K562 (cell line): ENCODE results near the gene STK33. TPM values are rescaled to one million over a fixed set of nuclear protein-coding genes. Genes with fewer than 3 reads are reported as not detected.

Experiments
- ATAC-seq: fragments of 200-7000 bp; cut with Tn5 transposase; 3 replicates; pipeline ENCODE4 v1.9.1; 2020; ENCODE audit warnings: moderate library complexity
- BruUV-seq: library from RNA; stranded (reverse); fragments of 400-500 nt; replicated peaks from 2 replicates; lab custom pipeline; 2021; lab: Mats Ljungman, UMichigan
- CTCF ChIA-PET: fragments of 300-600 bp; formaldehyde crosslinking; extraction: SDS; loops from one replicate; lab custom pipeline; 2021; ENCODE audit warnings: low intra/inter-chr PET ratio; lab: Yijun Ruan, JAX
- POLR2A ChIA-PET: fragments of 300-600, 350-650 bp; sonication (Branson Sonifier 250); formaldehyde crosslinking; extraction: SDS; loops from one replicate; lab custom pipeline; 2021; ENCODE audit warnings: antibody characterized with exemption, inconsistent platforms; lab: Yijun Ruan, JAX
- DNase-seq, 4 experiments: peaks; one replicate each; pipeline versions ENCODE4 v3.0.0 to v3.0.0-alpha.2; 2011 to 2018; ENCODE audit warnings: low spot score in 3 of 4, mixed read lengths in 3 of 4; ENCODE audit errors: extremely low read depth in 1 of 4
- FAIRE-seq: peaks from 2 replicates; lab custom pipeline; 2011; peaks lifted over from hg19 to GRCh38; lab: Jason Lieb, UNC
- H2AFZ ChIP-seq: 2 replicates; pipeline ENCODE4 v1.6.0; 2011; ENCODE audit warnings: low read depth, low read length, control low read depth, inconsistent platforms
- H3K27ac ChIP-seq: fragments of 200-600 bp; 3 replicates; pipeline ENCODE4 v1.8.0; 2011; ENCODE audit warnings: low read depth, mild to moderate bottlenecking, control low read depth, inconsistent platforms, low read length, moderate library complexity, mixed read lengths; ENCODE audit errors: extremely low read depth
- H3K27me3 ChIP-seq, 2 experiments: fragments of 300-600 bp in 1 of 2; 2 replicates in 1 of 2; 3 replicates in 1 of 2; pipeline versions ENCODE4 v1.6.0 to v1.8.0; 2011; ENCODE audit warnings: inconsistent platforms in 2 of 2, low read length in 2 of 2, mild to moderate bottlenecking in 1 of 2, mixed read lengths in 1 of 2, moderate library complexity in 1 of 2; ENCODE audit not compliant: control insufficient read depth in 2 of 2, insufficient read depth in 2 of 2
- H3K36me3 ChIP-seq: fragments of 300-600 bp; 3 replicates; pipeline ENCODE4 v1.8.0; 2011; ENCODE audit warnings: mild to moderate bottlenecking, low read length, inconsistent platforms; ENCODE audit not compliant: control insufficient read depth, insufficient read depth
- H3K4me1 ChIP-seq, 2 experiments: fragments of 200-600 bp in 1 of 2; replicated peaks in 1 of 2; 2 replicates in 1 of 2; 3 replicates in 1 of 2; pipeline versions ENCODE4 v1.5.1 to v1.8.0; 2011; ENCODE audit warnings: inconsistent platforms in 2 of 2, low read length in 2 of 2, mild to moderate bottlenecking in 1 of 2, mixed read lengths in 1 of 2, moderate library complexity in 1 of 2; ENCODE audit not compliant: control insufficient read depth in 2 of 2, insufficient read depth in 2 of 2
- H3K4me2 ChIP-seq: 2 replicates; pipeline ENCODE4 v1.6.1; 2011; ENCODE audit warnings: low read length, control low read depth, inconsistent platforms, mixed read lengths; ENCODE audit not compliant: insufficient read depth
- H3K4me3 ChIP-seq: fragments of 200-600 bp; sonication (generic), shearing (Covaris generic); 2 replicates; pipeline ENCODE4 v1.5.1; 2016; ENCODE audit warnings: control low read depth, inconsistent platforms
- H3K79me2 ChIP-seq: fragments of 200-600 bp; 3 replicates; pipeline ENCODE4 v1.8.0; 2011; ENCODE audit warnings: low read length, inconsistent platforms; ENCODE audit not compliant: control insufficient read depth, insufficient read depth
- H3K9ac ChIP-seq, 2 experiments: 2 replicates each; pipeline versions ENCODE4 v1.6.0 to v1.6.1; 2011; ENCODE audit warnings: low read depth in 2 of 2, low read length in 2 of 2, control low read depth in 1 of 2, inconsistent platforms in 1 of 2, mild to moderate bottlenecking in 1 of 2, mixed read lengths in 1 of 2; ENCODE audit not compliant: insufficient read depth in 1 of 2
- H3K9me1 ChIP-seq: one replicate; pipeline ENCODE4 v1.6.0; 2011; ENCODE audit warnings: inconsistent platforms, mild to moderate bottlenecking, low read length, moderate library complexity; ENCODE audit not compliant: control insufficient read depth, insufficient read depth
- H3K9me3 ChIP-seq: replicated peaks from 2 replicates; pipeline ENCODE4 v1.5.1; 2011; ENCODE audit warnings: low read depth, low read length, inconsistent platforms; ENCODE audit not compliant: control insufficient read depth, insufficient read depth
- H4K20me1 ChIP-seq: replicated peaks from 2 replicates; pipeline ENCODE4 v1.6.1; 2011; ENCODE audit warnings: low read length, inconsistent platforms, mixed read lengths; ENCODE audit not compliant: control insufficient read depth, insufficient read depth
- CCAR2 ChIP-seq: fragments of 200-400 bp; formaldehyde crosslinking; IDR thresholded peaks from 2 replicates; pipeline ENCODE4 v1.6.1; 2017; ENCODE audit warnings: mild to moderate bottlenecking, low read depth, low read length
- EP300 ChIP-seq: IDR thresholded peaks from 2 replicates; pipeline ENCODE4 v1.6.1; 2012; ENCODE audit warnings: low read length, improper control_type of control experiment
- KDM2B ChIP-seq: fragments of 250-450 bp; sonication (Bioruptor Pico); IDR thresholded peaks from 2 replicates; pipeline ENCODE4 v1.8.0; 2021; ENCODE audit warnings: mild to moderate bottlenecking, moderate library complexity
- MEIS2 ChIP-seq: fragments of 450-650 bp; IDR thresholded peaks from 2 replicates; pipeline ENCODE4 v1.6.1; 2014; ENCODE audit warnings: mild to moderate bottlenecking; ENCODE audit not compliant: partially characterized antibody
- SNRNP70 ChIP-seq: fragments of 200-400 bp; formaldehyde crosslinking; optimal IDR thresholded peaks from 2 replicates; pipeline ENCODE3; 2017; ENCODE audit warnings: low read depth, low read length
- SUPT5H ChIP-seq: fragments of 450-650 bp; IDR thresholded peaks from 2 replicates; pipeline ENCODE4 v1.6.1; 2016
- TARDBP ChIP-seq: fragments of 450-650 bp; IDR thresholded peaks from 2 replicates; pipeline ENCODE4 v1.6.1; 2016
- ZBTB34 ChIP-seq: fragments of 250-450 bp; sonication (Bioruptor Pico); IDR thresholded peaks from 2 replicates; pipeline ENCODE4 v1.8.0; 2021; ENCODE audit warnings: mild to moderate bottlenecking, moderate library complexity
- ZBTB43 ChIP-seq: sonication (generic); formaldehyde crosslinking; IDR thresholded peaks from 2 replicates; pipeline ENCODE4 v1.8.0; 2023; ENCODE audit warnings: mild to moderate bottlenecking, missing genetic modification reagents
- ZEB2 ChIP-seq: fragments of 450-650 bp; IDR thresholded peaks from 2 replicates; pipeline ENCODE4 v1.6.1; 2016
- WGBS: fragments of 100-300 bp; shearing (Covaris generic); methylation state at CpG from one replicate; pipeline ENCODE4 v1.1.6; 2016; ENCODE audit warnings: low coverage, mixed read lengths; ENCODE audit not compliant: insufficient coverage; ENCODE audit errors: missing lambda C conversion rate; 5-methylcytosine and 5-hydroxymethylcytosine counted together
- in situ Hi-C: fragments of 300-500 bp; cut with MboI; formaldehyde crosslinking; loops from 4 replicates; pipeline ENCODE4 v1.15.0; 2018; ENCODE audit warnings: inconsistent platforms, mixed read lengths
- intact Hi-C: fragments of 100-400 bp; cut with micrococcal nuclease; formaldehyde crosslinking; loops from 2 replicates; pipeline ENCODE4 v1.14.2; 2022
- polyA plus RNA-seq, 8 experiments: library from polyadenylated mRNA; depleted of rRNA in 4 of 8; stranded (reverse) in 5 of 8; unstranded in 3 of 8; fragments of >200 nt; fragmentation: Nextera tagmentation in 2 of 8; fragmentation: Illumina TruSeq in 1 of 8; extraction: Ambion mirVana in 2 of 8; extraction: Trizol in 1 of 8; gene quantifications; 2 replicates each; pipeline versions ENCODE4 v1.2.1 to v1.2.3, GENCODE V29; 2011 to 2014; ENCODE audit warnings: inconsistent platforms in 1 of 8, missing spikeins in 1 of 8
- total RNA-seq, 7 experiments: library from RNA; depleted of rRNA in 6 of 7; stranded (reverse); fragments of >200 nt in 6 of 7; fragmentation: Illumina TruSeq in 2 of 7; extraction: Trizol in 2 of 7; gene quantifications; 2 replicates each; pipeline versions ENCODE4 v1.2.1 to v1.2.3, GENCODE V29; 2011 to 2021; ENCODE audit warnings: low replicate concordance in 1 of 7
- TF ChIP-seq, protein P1 (sequence below): fragments of 450-650 bp; IDR thresholded peaks from 2 replicates; pipeline ENCODE4 v1.6.1; 2016; ENCODE audit warnings: antibody characterized with exemption
- TF ChIP-seq, protein P2 (sequence below): fragments of 250-450 bp; sonication (Bioruptor Pico); IDR thresholded peaks from 2 replicates; pipeline ENCODE4 v1.5.0; 2021

STK33 gene
- total and polyA plus RNA-seq, 9 of the 15 experiments (the other 6 are each of a cell fraction or from before 2014, with no cell fraction given) = not detected

DNA sequence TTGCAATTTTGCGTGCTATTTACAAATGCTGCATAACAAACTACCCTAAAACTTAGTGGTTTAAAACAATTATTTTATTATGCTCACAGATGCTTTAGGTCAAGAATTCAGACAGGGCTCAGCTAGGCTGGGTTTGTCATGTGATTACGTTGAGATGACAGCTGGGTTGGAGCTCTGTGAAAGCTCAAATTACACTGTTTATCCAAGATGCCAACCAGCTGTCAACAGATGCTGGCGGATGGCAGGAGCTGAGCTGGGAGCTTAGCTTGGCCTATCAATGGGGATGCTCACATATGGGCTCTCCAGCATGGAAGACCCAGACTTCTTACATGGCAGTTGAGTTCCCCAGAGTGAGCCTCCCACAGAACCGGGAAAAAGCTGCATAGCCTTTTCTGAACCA lies 62.7 kb downstream of the STK33 start (continued):
- no peak for TF ChIP-seq ZBTB34 (CRISPR knock-in tag)
- no peak for TF ChIP-seq SUPT5H
- TF ChIP-seq SNRNP70 = no peak
- no peak for TF ChIP-seq ZBTB43 (CRISPR knock-in tag)

GRCh38 chr11:8527939-8528338 lies 66.1 kb downstream of the STK33 start:
- no peak for DNase-seq
- Histone ChIP-seq H3K9ac (no peak overlapping the region), H3K36me3 (no peaks in the 10 kb centered on the region), H3K4me3 (no peak overlapping the region), H3K27ac (no peak overlapping the region), H3K4me1 (no peaks in the 10 kb centered on the region), H4K20me1 (no peaks in the 10 kb centered on the region), H3K4me2 (no peak overlapping the region), H3K79me2 (no peaks in the 10 kb centered on the region), H2AFZ (no peak overlapping the region), H3K9me1 (no peaks in the 10 kb centered on the region), H3K27me3 (no peaks in the 10 kb centered on the region; a peak in 2 of 5 replicates), H3K9me3 (no peaks in the 10 kb centered on the region)
- no peak for ATAC-seq
- WGBS = 0% methylated on average over 3 of the region's 3 CpGs
- in situ Hi-C loops (no loop called here), intact Hi-C loops (no loop called here)
- no peak for FAIRE-seq
- POLR2A ChIA-PET = no interaction called here
- CTCF ChIA-PET = no interaction called here
- BruUV-seq = no TSS peak
- TF ChIP-seq, protein P1, sequence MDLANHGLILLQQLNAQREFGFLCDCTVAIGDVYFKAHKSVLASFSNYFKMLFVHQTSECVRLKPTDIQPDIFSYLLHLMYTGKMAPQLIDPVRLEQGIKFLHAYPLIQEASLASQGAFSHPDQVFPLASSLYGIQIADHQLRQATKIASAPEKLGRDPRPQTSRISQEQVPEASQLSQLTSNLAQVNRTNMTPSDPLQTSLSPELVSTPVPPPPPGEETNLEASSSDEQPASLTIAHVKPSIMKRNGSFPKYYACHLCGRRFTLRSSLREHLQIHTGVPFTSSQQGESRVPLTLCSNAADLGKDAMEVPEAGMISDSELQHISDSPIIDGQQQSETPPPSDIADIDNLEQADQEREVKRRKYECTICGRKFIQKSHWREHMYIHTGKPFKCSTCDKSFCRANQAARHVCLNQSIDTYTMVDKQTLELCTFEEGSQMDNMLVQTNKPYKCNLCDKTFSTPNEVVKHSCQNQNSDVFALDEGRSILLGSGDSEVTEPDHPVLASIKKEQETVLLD = no peak
- TF ChIP-seq EP300 = no peak
- TF ChIP-seq, protein P2, sequence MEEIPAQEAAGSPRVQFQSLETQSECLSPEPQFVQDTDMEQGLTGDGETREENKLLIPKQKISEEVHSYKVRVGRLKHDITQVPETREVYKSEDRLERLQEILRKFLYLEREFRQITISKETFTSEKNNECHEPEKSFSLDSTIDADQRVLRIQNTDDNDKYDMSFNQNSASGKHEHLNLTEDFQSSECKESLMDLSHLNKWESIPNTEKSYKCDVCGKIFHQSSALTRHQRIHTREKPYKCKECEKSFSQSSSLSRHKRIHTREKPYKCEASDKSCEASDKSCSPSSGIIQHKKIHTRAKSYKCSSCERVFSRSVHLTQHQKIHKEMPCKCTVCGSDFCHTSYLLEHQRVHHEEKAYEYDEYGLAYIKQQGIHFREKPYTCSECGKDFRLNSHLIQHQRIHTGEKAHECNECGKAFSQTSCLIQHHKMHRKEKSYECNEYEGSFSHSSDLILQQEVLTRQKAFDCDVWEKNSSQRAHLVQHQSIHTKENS (CRISPR knock-in tag) = no peak
- TF ChIP-seq KDM2B (CRISPR knock-in tag) = no peak
- no peak for TF ChIP-seq ZEB2
- no peak for TF ChIP-seq TARDBP
- no peak for TF ChIP-seq CCAR2
- TF ChIP-seq MEIS2 = no peak
